NCI-H2171 treated with DMSO at 0.1 percent for 48 hours (cell line): ENCODE data around the gene TRMT112.

Source experiments
- DNase-seq: peaks from one replicate; lab custom pipeline; 2025; lab: John Stamatoyannopoulos, UW

Gene TRMT112

DNA sequence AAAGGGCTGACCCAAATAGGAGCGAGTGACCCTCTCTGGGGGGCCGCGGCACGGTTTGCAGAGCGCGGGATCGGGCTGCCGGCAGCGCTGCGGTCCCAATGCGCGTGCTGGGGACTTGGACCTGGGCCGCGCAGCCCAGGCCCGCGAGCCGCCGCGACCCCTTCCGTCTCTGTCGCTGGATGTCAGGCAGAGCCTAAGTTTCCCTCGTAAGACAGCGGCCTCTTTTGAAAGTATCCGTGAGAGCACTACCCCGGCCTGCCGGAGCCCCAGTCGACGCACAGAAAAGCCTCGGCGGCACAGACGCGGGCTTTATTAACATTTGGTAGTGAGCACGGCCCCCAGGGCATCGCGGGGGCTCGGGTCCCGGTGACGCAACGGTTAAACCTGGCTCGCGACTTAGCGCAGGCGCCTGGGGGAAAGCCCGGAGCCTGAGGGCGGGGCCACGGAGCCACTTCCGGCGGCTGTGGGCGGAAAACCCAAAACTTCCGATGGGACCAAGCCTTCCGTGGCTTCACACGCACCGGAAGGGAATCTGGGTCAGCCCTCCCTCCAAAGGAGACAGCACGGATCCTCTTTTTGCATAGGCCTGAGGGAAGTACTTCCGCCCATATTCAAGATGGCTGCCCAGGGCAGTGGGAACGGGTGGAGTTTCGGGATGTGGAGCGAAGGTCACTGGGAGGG, 47.7 kb downstream of the TRMT112 start:
- peak; percentile 99 for DNase-seq

DNA sequence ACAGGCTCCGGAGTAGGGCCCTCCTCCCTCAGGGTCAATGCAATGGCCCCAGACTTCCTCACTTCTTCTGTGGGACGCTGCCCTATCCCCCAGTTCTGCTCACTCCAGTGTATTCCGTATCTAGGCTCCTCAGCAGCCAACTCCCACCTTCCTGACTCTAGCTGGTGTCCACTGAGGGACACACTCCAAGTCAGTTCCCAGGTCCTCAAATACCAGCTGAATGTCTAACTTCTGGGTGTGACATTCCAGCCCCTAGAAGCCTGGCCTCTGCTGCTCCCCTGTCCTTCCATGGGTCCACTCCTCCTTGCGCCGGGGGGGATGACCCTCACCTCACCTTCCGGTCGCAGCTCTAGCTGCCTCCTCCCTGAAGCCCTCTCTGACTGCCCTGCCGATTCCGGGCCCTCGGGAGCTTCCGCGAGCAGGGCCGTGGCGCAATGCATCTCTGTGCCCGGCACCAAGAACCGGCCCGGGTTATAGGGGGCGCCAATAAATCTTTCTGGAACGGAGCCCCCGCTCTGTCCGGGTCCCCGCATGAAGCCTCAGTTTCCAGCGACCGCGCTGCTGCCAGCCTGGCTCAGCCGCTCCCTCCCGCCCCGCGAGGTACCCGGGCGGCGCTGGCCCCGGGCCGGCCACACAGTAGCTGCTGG, 48.3 kb downstream of the TRMT112 start:
- DNase-seq, result peak; percentile 43

DNA sequence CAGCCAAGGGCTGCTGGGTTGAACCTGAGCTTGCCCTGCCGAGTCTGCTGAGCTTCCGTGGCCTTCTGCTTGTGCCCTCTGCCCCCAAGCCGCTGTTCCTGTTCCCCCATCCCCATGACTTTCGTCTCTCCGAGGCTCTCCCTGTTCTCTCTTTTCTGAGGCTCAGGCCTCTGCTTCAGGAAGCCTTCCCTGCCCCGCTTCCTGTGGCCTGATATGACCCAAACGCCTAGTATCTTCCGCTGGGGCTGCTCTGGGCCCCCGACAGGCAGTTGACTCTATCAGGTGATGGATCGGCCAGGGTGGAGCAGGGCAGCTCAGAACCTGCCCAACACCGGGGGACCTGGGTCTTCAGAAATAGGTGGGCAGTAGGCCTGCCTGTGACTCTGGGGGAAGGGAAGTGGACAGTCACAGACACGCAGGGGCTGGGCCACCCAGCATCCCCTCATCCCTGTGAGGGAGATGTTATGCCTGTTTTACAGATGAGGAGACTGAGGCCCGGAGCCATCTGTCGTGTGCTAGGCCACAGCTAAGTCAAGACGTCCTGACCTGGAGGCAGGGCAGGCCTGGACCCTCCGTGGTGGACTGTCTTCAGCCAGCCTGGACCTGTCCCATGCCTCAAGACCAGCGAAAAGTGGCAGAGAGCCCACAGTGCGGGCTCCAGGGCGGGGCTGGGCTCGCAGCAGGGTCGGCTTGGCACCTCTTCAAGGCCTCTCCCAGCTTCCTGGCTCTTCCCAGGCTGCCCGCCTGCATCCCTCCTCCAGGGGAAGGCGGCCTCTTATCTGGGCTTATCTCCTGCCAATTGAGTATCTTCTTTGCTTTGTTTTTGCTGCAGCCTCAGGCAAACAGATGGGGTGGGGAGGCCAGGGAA, 49.1 kb downstream of the TRMT112 start:
- DNase-seq, result peak; percentile 43

DNA sequence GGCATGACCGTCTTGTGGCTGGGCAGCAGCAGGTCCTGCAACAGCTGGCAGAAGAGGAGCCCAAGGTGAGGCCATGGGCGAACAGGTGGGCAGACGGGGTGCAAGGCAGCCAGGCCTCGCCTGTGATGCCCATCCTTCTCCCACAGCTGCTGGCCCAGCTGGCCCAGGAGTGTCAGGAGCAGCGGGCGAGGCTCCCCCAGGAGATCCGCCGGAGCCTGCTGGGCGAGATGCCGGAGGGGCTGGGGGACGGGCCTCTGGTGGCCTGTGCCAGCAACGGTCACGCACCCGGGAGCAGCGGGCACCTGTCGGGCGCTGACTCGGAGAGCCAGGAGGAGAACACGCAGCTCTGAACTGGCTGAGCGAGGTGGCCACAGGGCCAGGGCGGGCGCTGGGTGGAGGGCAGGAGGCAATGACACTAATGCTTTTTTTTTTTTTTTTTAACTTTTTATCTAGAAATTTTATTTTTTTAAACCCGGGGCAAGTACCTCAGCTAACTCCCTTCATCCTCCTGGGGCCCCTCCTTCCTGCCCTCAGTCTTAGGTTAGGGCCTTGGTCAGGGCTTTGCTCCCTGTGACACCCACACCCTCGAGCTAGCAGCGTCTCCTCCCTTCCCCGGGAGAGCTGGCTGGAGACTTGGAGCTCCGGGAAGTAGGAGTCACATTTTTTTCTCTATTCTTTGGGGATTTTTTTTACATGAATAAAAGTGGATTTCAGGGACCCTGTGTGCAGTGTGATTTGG, 50.0 kb downstream of the TRMT112 start:
- peak; percentile 27 for DNase-seq
